Measurements from ENCODE around the gene POU6F2.

DNA sequence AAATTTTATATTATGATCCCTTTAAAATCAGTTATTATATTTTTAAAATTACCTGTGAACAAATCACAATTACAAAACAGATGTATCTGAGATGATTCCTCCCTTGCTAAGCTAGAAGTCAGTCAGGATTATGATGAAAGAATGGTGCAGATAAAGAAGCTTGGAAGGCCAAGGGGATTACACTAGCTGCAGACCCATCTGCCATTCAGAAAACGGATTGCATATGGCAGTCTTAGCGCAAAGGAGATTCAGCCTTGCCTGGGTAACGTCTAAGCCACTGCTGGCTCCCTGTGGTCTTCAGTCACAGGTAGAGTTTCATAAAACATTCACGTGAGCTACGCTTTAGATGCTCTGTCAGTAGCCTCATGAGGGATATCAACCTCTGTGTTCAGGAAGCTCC lies 222.2 kb downstream of the POU6F2 start:
- TF ChIP-seq, protein P1, sequence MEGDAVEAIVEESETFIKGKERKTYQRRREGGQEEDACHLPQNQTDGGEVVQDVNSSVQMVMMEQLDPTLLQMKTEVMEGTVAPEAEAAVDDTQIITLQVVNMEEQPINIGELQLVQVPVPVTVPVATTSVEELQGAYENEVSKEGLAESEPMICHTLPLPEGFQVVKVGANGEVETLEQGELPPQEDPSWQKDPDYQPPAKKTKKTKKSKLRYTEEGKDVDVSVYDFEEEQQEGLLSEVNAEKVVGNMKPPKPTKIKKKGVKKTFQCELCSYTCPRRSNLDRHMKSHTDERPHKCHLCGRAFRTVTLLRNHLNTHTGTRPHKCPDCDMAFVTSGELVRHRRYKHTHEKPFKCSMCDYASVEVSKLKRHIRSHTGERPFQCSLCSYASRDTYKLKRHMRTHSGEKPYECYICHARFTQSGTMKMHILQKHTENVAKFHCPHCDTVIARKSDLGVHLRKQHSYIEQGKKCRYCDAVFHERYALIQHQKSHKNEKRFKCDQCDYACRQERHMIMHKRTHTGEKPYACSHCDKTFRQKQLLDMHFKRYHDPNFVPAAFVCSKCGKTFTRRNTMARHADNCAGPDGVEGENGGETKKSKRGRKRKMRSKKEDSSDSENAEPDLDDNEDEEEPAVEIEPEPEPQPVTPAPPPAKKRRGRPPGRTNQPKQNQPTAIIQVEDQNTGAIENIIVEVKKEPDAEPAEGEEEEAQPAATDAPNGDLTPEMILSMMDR (IDR thresholded peaks at IDR 0.05): no peak
- no peak for TF ChIP-seq POLR2AphosphoS5 (IDR thresholded peaks at IDR 0.05)
- TF ChIP-seq POLR2A (IDR thresholded peaks at IDR 0.05): no peak

Data from breast epithelium (tissue), 3 donors.